DOHH2 (cell line): ENCODE data around the gene IFT22.

Experiments
- H3F3A ChIP-seq: fragments of 200-600 bp; sonication (generic), shearing (Covaris generic); 2 replicates; pipeline ENCODE4 v1.6.0; 2016; ENCODE audit warnings: antibody characterized with exemption, mild to moderate bottlenecking; ENCODE audit not compliant: control insufficient read depth, insufficient read depth
- H3K27ac ChIP-seq: fragments of 200-600 bp; sonication (generic); 2 replicates; pipeline ENCODE4 v1.5.1; 2014; ENCODE audit warnings: low read depth, mild to moderate bottlenecking, low read length, moderate library complexity
- H3K27me3 ChIP-seq: fragments of 200-600 bp; sonication (generic); 2 replicates; pipeline ENCODE4 v1.6.1; 2014; ENCODE audit warnings: mild to moderate bottlenecking, low read length, mixed read lengths; ENCODE audit not compliant: control insufficient read depth
- H3K36me3 ChIP-seq: fragments of 200-600 bp; sonication (generic); 2 replicates; pipeline ENCODE4 v1.6.1; 2014; ENCODE audit warnings: mild to moderate bottlenecking, low read length, moderate library complexity, mixed read lengths; ENCODE audit not compliant: control insufficient read depth
- H3K4me1 ChIP-seq: fragments of 200-600 bp; sonication (generic); 2 replicates; pipeline ENCODE4 v1.6.1; 2014; ENCODE audit warnings: mild to moderate bottlenecking, low read length, mixed read lengths; ENCODE audit not compliant: control insufficient read depth
- H3K4me2 ChIP-seq: fragments of 200-600 bp; sonication (generic); 2 replicates; pipeline ENCODE4 v1.6.0; 2014; ENCODE audit warnings: mild to moderate bottlenecking, low read length, moderate library complexity
- H3K4me3 ChIP-seq: fragments of 200-600 bp; sonication (generic); 2 replicates; pipeline ENCODE4 v1.5.1; 2014; ENCODE audit warnings: mild to moderate bottlenecking, low read length, mixed read lengths
- H3K79me2 ChIP-seq: fragments of 200-600 bp; sonication (generic); 2 replicates; pipeline ENCODE4 v1.6.1; 2014; ENCODE audit warnings: mild to moderate bottlenecking, low read length, mixed read lengths; ENCODE audit not compliant: control insufficient read depth
- H3K9me2 ChIP-seq: fragments of 200-600 bp; sonication (generic); replicated peaks from 2 replicates; pipeline ENCODE4 v1.6.1; 2014; ENCODE audit warnings: mild to moderate bottlenecking, low read length, mixed read lengths; ENCODE audit not compliant: control insufficient read depth
- H3K9me3 ChIP-seq: fragments of 200-600 bp; sonication (generic); 2 replicates; pipeline ENCODE4 v1.6.1; 2014; ENCODE audit warnings: antibody characterized with exemption, low read length, mixed read lengths; ENCODE audit not compliant: control insufficient read depth, insufficient read depth
- H4K20me1 ChIP-seq: fragments of 200-600 bp; sonication (generic); 2 replicates; pipeline ENCODE4 v1.6.0; 2014; ENCODE audit warnings: low read depth, mild to moderate bottlenecking, antibody characterized with exemption, low read length, moderate library complexity; ENCODE audit not compliant: control insufficient read depth, insufficient read depth
- EZH2phosphoT487 ChIP-seq: fragments of 200-600 bp; sonication (generic); IDR thresholded peaks from 2 replicates; pipeline ENCODE4 v1.6.1; 2017; ENCODE audit warnings: borderline replicate concordance, mild to moderate bottlenecking, antibody characterized with exemption, low read length, moderate library complexity, mixed read lengths
- TF ChIP-seq, protein P1 (sequence below): fragments of 200-600 bp; sonication (generic); IDR thresholded peaks from one replicate; pipeline ENCODE4 v1.5.1; 2014; ENCODE audit warnings: antibody characterized with exemption, mild to moderate bottlenecking, low read depth, low read length; ENCODE audit not compliant: poor library complexity, severe bottlenecking

The IFT22 gene

GRCh38 chr7:101321491-101322401 lies at the start of gene IFT22:
Gene IFT22, minus strand, starts transcription at chr7:101321812. Its CDS starts 103 bp downstream, at chr7:101321709.
- H3K36me3 ChIP-seq: no peaks in the 10 kb centered on the region
- no peaks in the 10 kb centered on the region for H3K9me3 ChIP-seq
- H3K4me3 ChIP-seq: peak within 1 kb of the TSS; percentile 79
- no peaks in the 10 kb centered on the region for H3K27me3 ChIP-seq
- peaks cover 14% of the 10 kb centered on the region for H3K4me1 ChIP-seq
- no peak for TF ChIP-seq EZH2phosphoT487
- TF ChIP-seq, protein P1, sequence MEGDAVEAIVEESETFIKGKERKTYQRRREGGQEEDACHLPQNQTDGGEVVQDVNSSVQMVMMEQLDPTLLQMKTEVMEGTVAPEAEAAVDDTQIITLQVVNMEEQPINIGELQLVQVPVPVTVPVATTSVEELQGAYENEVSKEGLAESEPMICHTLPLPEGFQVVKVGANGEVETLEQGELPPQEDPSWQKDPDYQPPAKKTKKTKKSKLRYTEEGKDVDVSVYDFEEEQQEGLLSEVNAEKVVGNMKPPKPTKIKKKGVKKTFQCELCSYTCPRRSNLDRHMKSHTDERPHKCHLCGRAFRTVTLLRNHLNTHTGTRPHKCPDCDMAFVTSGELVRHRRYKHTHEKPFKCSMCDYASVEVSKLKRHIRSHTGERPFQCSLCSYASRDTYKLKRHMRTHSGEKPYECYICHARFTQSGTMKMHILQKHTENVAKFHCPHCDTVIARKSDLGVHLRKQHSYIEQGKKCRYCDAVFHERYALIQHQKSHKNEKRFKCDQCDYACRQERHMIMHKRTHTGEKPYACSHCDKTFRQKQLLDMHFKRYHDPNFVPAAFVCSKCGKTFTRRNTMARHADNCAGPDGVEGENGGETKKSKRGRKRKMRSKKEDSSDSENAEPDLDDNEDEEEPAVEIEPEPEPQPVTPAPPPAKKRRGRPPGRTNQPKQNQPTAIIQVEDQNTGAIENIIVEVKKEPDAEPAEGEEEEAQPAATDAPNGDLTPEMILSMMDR: no peak
- no peaks in the 10 kb centered on the region for H3K9me2 ChIP-seq
- H3K79me2 ChIP-seq: peaks cover 8% of the 10 kb centered on the region
- H4K20me1 ChIP-seq: no peaks in the 10 kb centered on the region; the same call in 1 of the 2 replicates
- peak within 1 kb of the TSS; percentile 18; the same call in 1 of the 2 replicates for H3K27ac ChIP-seq
- H3K4me2 ChIP-seq: peak within 1 kb of the TSS; percentile 77
- 0 out of 2 replicates have a peak, but pooled peaks cover 3% of the 10 kb centered on the region for H3F3A ChIP-seq

DNA sequence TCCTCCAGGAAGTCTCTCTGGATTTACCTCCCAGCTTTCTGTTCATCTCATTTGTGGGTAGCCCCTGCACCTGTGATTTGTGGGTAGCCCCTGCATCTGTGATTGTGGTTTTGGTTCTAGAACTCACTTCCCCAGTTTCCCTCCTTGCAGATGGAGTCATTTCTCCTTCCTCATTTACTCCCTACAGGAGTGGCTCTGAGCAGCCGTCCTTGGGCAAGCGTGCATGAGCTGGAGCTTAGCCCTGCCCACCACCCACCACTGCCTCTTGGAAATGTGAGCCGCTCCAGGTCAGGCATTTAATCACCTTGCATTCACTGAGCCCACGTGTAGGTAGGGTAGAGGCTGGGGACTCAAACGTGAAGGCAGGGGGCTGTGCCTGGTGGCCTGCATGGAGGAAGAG lies 49.2 kb upstream of the IFT22 start:
- Histone ChIP-seq H3K4me1 (peaks cover 7% of the 10 kb centered on the region), H3F3A (no peaks in the 10 kb centered on the region), H4K20me1 (peaks cover 2% of the 10 kb centered on the region; the same call in 1 of the 2 replicates), H3K4me3 (no peak overlapping the region), H3K36me3 (no peaks in the 10 kb centered on the region), H3K4me2 (no peak overlapping the region), H3K27ac (no peak overlapping the region), H3K9me2 (no peaks in the 10 kb centered on the region), H3K9me3 (no peaks in the 10 kb centered on the region), H3K27me3 (peaks cover 18% of the 10 kb centered on the region), H3K79me2 (no peaks in the 10 kb centered on the region)
- no peak for TF ChIP-seq EZH2phosphoT487
- TF ChIP-seq, protein P1: no peak

GRCh38 chr7:101368422-101369165 lies 47.0 kb upstream of the IFT22 start:
- Histone ChIP-seq H3K4me1 (peaks cover 12% of the 10 kb centered on the region), H3K9me2 (no peaks in the 10 kb centered on the region), H3K9me3 (no peaks in the 10 kb centered on the region), H3K79me2 (no peaks in the 10 kb centered on the region), H3K4me3 (no peak overlapping the region), H3K36me3 (no peaks in the 10 kb centered on the region), H3K4me2 (no peak overlapping the region), H3K27me3 (peaks cover 15% of the 10 kb centered on the region), H3F3A (no peaks in the 10 kb centered on the region), H4K20me1 (peaks cover 2% of the 10 kb centered on the region; the same call in 1 of the 2 replicates), H3K27ac (no peak overlapping the region)
- no peak for TF ChIP-seq EZH2phosphoT487
